HepG2 (cell line): Measurements from ENCODE around the gene SLC16A3. TPM values are rescaled to one million over a fixed set of nuclear protein-coding genes. Genes with fewer than 3 reads are reported as not detected.

Source experiments
- ADNP ChIP-seq: sonication (generic); formaldehyde crosslinking; IDR thresholded peaks from 2 replicates; pipeline ENCODE4 v1.4.0; 2020; ENCODE audit warnings: missing genetic modification reagents
- BHLHE40 ChIP-seq: IDR thresholded peaks from 2 replicates; pipeline ENCODE4 v1.6.1; 2011; ENCODE audit warnings: low read length, improper control_type of control experiment
- DMTF1 ChIP-seq: sonication (generic); formaldehyde crosslinking; IDR thresholded peaks from 2 replicates; pipeline ENCODE4 v1.4.0; 2020; ENCODE audit warnings: mild to moderate bottlenecking, missing genetic modification reagents
- E2F5 ChIP-seq: sonication (generic); formaldehyde crosslinking; conservative IDR thresholded peaks from 2 replicates; pipeline ENCODE4 v1.4.0; 2020; ENCODE audit warnings: missing genetic modification reagents
- ELF3 ChIP-seq: IDR thresholded peaks from 2 replicates; pipeline ENCODE4 v1.6.1; 2016; ENCODE audit warnings: missing genetic modification reagents, missing compliant biosample characterization
- KAT2B ChIP-seq: fragments of 150-350 bp; IDR thresholded peaks from 2 replicates; pipeline ENCODE4 v1.6.1; 2014; ENCODE audit warnings: low read depth, low read length, borderline replicate concordance
- MAFK ChIP-seq, 2 experiments: IDR thresholded peaks in 1 of 2; conservative IDR thresholded peaks in 1 of 2; 2 replicates each; pipeline ENCODE4 v1.6.1; 2011; ENCODE audit warnings: improper control_type of control experiment in 2 of 2, low read length in 2 of 2
- PHF20 ChIP-seq: sonication (generic); formaldehyde crosslinking; IDR thresholded peaks from 2 replicates; pipeline ENCODE4 v1.5.0; 2020; ENCODE audit warnings: mild to moderate bottlenecking, missing genetic modification reagents
- PLSCR1 ChIP-seq: sonication (generic); formaldehyde crosslinking; IDR thresholded peaks from 2 replicates; pipeline ENCODE4 v1.5.0; 2020; ENCODE audit warnings: missing genetic modification reagents, mild to moderate bottlenecking, borderline replicate concordance
- POLR2A ChIP-seq, 2 experiments: IDR thresholded peaks; 2 replicates each; pipeline ENCODE4 v1.6.1; 2011; ENCODE audit warnings: low read depth in 2 of 2, low read length in 2 of 2, mild to moderate bottlenecking in 1 of 2, moderate library complexity in 1 of 2; ENCODE audit not compliant: insufficient read depth in 1 of 2
- SMAD9 ChIP-seq: sonication (generic); formaldehyde crosslinking; IDR thresholded peaks from 2 replicates; pipeline ENCODE4 v1.5.1; 2020; ENCODE audit warnings: mild to moderate bottlenecking, missing genetic modification reagents
- TBL1XR1 ChIP-seq: fragments of 150-350 bp; IDR thresholded peaks from 2 replicates; pipeline ENCODE4 v1.6.1; 2014; ENCODE audit warnings: borderline replicate concordance, low read length; ENCODE audit not compliant: partially characterized antibody
- ZNF121 ChIP-seq: sonication (generic); formaldehyde crosslinking; IDR thresholded peaks from 2 replicates; pipeline ENCODE4 v1.5.0; 2020; ENCODE audit warnings: mild to moderate bottlenecking, missing genetic modification reagents
- ZNF513 ChIP-seq: sonication (generic); formaldehyde crosslinking; conservative IDR thresholded peaks from 2 replicates; pipeline ENCODE4 v1.5.0; 2020; ENCODE audit warnings: missing genetic modification reagents
- ZNF629 ChIP-seq: sonication (generic); formaldehyde crosslinking; conservative IDR thresholded peaks from 2 replicates; pipeline ENCODE4 v1.5.0; 2020; ENCODE audit warnings: missing genetic modification reagents
- ZNF746 ChIP-seq: sonication (generic); formaldehyde crosslinking; IDR thresholded peaks from 2 replicates; pipeline ENCODE4 v1.8.0; 2022; ENCODE audit warnings: mild to moderate bottlenecking, missing genetic modification reagents
- ZNF747 ChIP-seq: sonication (generic); formaldehyde crosslinking; IDR thresholded peaks from 2 replicates; pipeline ENCODE4 v1.8.1; 2023; ENCODE audit warnings: missing genetic modification reagents, mild to moderate bottlenecking, borderline replicate concordance
- polyA plus RNA-seq, 8 experiments: library from polyadenylated mRNA; depleted of rRNA in 3 of 8; stranded (reverse) in 7 of 8; unstranded in 1 of 8; fragments of >200 nt; fragmentation: Illumina TruSeq in 4 of 8; extraction: Trizol in 4 of 8; gene quantifications; 2 replicates each; pipeline versions ENCODE4 v1.2.1 to v1.2.3, GENCODE V29; 2011 to 2016; ENCODE audit warnings: low read depth in 4 of 8, missing spikeins in 1 of 8, mixed read lengths in 1 of 8; ENCODE audit not compliant: insufficient read depth in 1 of 8
- total RNA-seq, 5 experiments: library from RNA; depleted of rRNA; stranded (reverse); fragments of >200 nt; fragmentation: Illumina TruSeq; extraction: Trizol; gene quantifications; 2 replicates each; pipeline ENCODE4 v1.2.3, GENCODE V29; 2016; ENCODE audit warnings: low read depth in 1 of 5
- TF ChIP-seq, protein P1 (sequence below): sonication (generic); formaldehyde crosslinking; IDR thresholded peaks from 2 replicates; pipeline ENCODE4 v1.4.0; 2020; ENCODE audit warnings: missing genetic modification reagents, borderline replicate concordance

SLC16A3 gene
- total and polyA plus RNA-seq, 2 of the 13 experiments (the other 11 are each of a cell fraction or from before 2014, with no cell fraction given): 242 to 349 TPM

DNA sequence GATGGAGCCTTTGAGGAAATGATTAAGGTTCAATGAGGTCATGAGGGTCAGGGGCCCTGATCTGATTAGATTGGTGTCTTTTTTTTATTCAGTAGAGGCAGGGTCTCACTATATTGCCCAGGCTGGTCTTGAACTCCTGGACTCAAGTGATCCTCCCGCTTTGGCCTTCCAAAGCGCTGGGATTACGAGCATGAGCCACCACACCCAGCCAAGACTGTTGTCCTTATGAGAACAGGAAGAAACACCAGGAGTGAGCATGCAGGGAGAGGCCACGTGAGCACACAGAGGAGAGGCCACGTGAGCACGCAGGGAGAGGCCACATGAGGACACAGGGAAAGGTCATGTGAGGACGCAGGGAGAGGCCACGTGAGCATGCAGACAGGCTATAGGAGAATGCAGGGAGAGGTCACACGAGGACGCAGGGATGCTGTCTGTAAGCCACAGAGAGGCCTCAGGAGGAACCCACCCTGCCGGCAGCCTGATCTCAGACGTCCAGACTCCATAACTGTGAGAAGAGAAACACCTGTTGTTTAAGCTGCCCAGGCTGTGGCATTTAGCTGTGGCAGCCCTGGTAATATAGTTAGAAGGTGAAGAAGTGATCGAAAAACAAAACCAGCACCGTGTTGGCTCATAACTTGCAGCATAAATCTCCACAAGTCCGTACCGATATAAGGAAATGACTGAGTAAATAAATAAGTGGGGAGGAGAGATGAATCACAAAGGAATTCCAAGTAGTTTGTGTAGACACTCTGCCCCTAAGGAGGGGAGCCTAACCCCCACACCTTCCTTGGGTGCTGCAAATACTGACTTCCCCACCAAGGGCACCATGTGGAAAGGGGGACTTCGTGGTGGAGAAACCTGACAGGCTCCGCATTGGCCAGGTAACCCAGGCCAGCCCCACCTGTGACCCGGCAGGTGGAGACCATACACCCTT is 59.3 kb downstream of the SLC16A3 start (continued):
- TF ChIP-seq DMTF1 (CRISPR knock-in tag) (no peak), ZNF121 (peak; percentile 98), MAFK (conservative IDR thresholded peaks at IDR 0.05 in 1 of 2, IDR thresholded peaks at IDR 0.05 in 1 of 2; ENCODE audit: low read length in 2 of 2) (no peak), ELF3 (CRISPR knock-in tag) (peak; percentile 95), PHF20 (CRISPR knock-in tag) (peak; percentile 87), ZNF513 (no peak), ZNF629 (CRISPR knock-in tag) (peak; percentile 8; the same call in 1 of the 2 replicates), ADNP (CRISPR knock-in tag) (peak; percentile 94), KAT2B (no peak), SMAD9 (CRISPR knock-in tag) (peak; percentile 71; the same call in 1 of the 2 replicates), TBL1XR1 (peak; percentile 93), BHLHE40 (peak; percentile 100), E2F5 (CRISPR knock-in tag) (no peak), POLR2A (IDR thresholded peaks at IDR 0.05; ENCODE audit: insufficient read depth in 1 of 2, low read depth in 2 of 2, low read length in 2 of 2) (peak in 1 of 2 experiments; percentile 61; a peak in 2 of 4 replicates), ZNF746 (peak; percentile 99), ZNF747 (CRISPR knock-in tag) (no peak; the same call in 1 of the 2 replicates), PLSCR1 (CRISPR knock-in tag) (no peak; the same call in 1 of the 2 replicates)
- TF ChIP-seq, protein P1, sequence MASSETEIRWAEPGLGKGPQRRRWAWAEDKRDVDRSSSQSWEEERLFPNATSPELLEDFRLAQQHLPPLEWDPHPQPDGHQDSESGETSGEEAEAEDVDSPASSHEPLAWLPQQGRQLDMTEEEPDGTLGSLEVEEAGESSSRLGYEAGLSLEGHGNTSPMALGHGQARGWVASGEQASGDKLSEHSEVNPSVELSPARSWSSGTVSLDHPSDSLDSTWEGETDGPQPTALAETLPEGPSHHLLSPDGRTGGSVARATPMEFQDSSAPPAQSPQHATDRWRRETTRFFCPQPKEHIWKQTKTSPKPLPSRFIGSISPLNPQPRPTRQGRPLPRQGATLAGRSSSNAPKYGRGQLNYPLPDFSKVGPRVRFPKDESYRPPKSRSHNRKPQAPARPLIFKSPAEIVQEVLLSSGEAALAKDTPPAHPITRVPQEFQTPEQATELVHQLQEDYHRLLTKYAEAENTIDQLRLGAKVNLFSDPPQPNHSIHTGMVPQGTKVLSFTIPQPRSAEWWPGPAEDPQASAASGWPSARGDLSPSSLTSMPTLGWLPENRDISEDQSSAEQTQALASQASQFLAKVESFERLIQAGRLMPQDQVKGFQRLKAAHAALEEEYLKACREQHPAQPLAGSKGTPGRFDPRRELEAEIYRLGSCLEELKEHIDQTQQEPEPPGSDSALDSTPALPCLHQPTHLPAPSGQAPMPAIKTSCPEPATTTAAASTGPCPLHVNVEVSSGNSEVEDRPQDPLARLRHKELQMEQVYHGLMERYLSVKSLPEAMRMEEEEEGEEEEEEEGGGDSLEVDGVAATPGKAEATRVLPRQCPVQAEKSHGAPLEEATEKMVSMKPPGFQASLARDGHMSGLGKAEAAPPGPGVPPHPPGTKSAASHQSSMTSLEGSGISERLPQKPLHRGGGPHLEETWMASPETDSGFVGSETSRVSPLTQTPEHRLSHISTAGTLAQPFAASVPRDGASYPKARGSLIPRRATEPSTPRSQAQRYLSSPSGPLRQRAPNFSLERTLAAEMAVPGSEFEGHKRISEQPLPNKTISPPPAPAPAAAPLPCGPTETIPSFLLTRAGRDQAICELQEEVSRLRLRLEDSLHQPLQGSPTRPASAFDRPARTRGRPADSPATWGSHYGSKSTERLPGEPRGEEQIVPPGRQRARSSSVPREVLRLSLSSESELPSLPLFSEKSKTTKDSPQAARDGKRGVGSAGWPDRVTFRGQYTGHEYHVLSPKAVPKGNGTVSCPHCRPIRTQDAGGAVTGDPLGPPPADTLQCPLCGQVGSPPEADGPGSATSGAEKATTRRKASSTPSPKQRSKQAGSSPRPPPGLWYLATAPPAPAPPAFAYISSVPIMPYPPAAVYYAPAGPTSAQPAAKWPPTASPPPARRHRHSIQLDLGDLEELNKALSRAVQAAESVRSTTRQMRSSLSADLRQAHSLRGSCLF (CRISPR knock-in tag): no peak
